ENCODE data around the gene FAM117A. TPM values are rescaled to one million over a fixed set of nuclear protein-coding genes. Genes with fewer than 3 reads are reported as not detected.

The FAM117A gene, protein sequence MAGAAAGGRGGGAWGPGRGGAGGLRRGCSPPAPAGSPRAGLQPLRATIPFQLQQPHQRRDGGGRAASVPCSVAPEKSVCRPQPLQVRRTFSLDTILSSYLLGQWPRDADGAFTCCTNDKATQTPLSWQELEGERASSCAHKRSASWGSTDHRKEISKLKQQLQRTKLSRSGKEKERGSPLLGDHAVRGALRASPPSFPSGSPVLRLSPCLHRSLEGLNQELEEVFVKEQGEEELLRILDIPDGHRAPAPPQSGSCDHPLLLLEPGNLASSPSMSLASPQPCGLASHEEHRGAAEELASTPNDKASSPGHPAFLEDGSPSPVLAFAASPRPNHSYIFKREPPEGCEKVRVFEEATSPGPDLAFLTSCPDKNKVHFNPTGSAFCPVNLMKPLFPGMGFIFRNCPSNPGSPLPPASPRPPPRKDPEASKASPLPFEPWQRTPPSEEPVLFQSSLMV
- total RNA-seq: 10 to 100 TPM; 15.1 to 15.5 TPM

DNA sequence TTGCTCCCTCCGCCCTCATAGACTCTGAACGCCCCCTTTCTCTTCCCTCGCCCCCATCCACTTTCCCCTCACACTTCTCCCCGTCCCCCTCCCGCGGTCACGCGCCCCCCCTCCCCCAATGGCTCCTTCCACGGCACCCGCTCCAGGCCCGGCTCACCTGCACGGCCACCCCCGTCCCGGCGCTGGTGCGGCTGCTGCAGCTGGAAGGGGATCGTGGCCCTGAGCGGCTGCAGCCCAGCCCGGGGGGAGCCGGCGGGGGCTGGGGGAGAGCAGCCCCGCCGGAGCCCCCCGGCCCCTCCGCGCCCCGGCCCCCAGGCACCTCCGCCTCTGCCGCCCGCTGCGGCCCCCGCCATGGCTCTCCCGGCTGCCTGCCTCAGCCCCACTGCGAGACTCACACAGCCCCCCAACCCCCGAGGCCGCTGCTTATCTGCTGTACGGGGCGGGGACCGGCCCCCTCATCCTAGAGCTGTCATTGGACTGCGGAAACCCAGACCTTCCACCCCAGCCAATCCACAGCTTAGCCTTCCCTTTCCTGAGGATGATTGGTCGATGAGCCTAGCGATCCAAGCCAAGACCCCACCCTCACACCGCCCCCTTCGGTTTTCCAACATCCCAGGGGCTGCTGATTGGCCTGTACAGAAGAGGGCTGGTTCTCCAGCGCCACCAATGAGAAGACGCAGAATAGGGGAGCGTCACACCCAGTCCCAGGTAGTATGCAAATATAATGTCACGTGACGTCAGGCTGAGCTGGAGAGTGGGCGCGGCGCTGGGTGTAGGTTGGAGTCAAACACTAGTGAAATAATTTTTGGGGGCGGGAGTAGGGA, at the start of gene FAM117A:
TSS of gene FAM117A (minus strand) at position 397 of the 824 bp plus-strand sequence. CDS start at position 353, 44 bp downstream.
- DNase-seq (ENCODE audit: low spot score): peak; percentile 99
- Histone ChIP-seq H3K4me1 (peaks cover 0 to 30% of the 10 kb centered on the region in 2 donors), H3K4me3 (peak within 1 kb of the TSS; percentile 68 to 98), H3K27ac (peak within 1 kb of the TSS; percentile 76 to 82), H3K9me3 (no peaks in the 10 kb centered on the region), H3K27me3 (no peaks in the 10 kb centered on the region), H3K36me3 (no peaks in the 10 kb centered on the region)
- TF ChIP-seq, protein P1, sequence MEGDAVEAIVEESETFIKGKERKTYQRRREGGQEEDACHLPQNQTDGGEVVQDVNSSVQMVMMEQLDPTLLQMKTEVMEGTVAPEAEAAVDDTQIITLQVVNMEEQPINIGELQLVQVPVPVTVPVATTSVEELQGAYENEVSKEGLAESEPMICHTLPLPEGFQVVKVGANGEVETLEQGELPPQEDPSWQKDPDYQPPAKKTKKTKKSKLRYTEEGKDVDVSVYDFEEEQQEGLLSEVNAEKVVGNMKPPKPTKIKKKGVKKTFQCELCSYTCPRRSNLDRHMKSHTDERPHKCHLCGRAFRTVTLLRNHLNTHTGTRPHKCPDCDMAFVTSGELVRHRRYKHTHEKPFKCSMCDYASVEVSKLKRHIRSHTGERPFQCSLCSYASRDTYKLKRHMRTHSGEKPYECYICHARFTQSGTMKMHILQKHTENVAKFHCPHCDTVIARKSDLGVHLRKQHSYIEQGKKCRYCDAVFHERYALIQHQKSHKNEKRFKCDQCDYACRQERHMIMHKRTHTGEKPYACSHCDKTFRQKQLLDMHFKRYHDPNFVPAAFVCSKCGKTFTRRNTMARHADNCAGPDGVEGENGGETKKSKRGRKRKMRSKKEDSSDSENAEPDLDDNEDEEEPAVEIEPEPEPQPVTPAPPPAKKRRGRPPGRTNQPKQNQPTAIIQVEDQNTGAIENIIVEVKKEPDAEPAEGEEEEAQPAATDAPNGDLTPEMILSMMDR (IDR thresholded peaks at IDR 0.05): no peak

DNA sequence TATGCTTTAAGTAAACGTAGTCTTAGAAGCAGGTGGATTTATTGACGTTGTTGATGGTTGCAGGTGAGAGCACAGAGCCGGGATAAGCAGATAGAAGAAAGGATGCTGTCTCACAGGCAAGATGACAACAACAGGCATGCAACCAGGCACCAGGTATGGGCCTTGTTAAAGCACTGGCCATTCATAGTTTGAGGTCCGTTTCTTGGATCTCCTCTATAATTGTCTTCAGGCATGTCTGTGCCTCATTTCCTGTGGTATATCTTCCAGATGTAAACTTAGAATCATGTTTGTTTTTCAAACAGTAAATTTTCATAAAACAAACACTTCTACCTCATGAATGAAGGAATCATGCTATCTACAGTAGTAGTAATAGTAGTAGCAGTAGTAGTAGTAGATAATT, 45.1 kb upstream of the FAM117A start:
- H3K36me3 ChIP-seq: peaks cover 73% of the 10 kb centered on the region
- TF ChIP-seq, protein P1 (IDR thresholded peaks at IDR 0.05): no peak
- no peaks in the 10 kb centered on the region for H3K27me3 ChIP-seq
- H3K9me3 ChIP-seq: no peaks in the 10 kb centered on the region
- DNase-seq (ENCODE audit: low spot score): no peak
- no peaks in the 10 kb centered on the region for H3K4me1 ChIP-seq
- no peak overlapping the region for H3K4me3 ChIP-seq
- no peak overlapping the region for H3K27ac ChIP-seq

DNA sequence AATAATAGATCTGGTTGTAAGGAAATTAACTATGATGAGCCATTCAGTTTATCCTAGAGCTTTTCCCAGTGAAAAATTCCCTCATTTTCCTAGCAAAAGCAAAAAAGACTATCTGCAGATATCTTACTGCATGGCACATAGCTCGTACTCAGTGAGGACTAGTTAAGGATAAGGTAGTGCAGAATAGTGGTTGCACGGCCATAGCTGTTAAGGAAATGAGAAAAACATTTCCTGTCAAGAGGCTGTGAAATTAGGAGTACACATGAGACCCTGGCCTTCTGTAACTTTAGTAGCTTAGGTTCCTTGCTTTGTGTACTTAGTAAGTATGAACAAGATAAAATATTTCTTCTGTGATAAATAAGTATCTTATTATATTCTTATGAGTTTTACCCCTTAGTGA, 34.8 kb upstream of the FAM117A start:
- Histone ChIP-seq H3K9me3 (no peaks in the 10 kb centered on the region), H3K4me1 (peaks cover 0 to 14% of the 10 kb centered on the region in 2 donors), H3K4me3 (no peak overlapping the region), H3K36me3 (peaks cover 57% of the 10 kb centered on the region), H3K27me3 (no peaks in the 10 kb centered on the region), H3K27ac (peak overlapping the region; percentile 20 to 46)
- TF ChIP-seq, protein P1 (IDR thresholded peaks at IDR 0.05): no peak
- no peak for DNase-seq (ENCODE audit: low spot score)

DNA sequence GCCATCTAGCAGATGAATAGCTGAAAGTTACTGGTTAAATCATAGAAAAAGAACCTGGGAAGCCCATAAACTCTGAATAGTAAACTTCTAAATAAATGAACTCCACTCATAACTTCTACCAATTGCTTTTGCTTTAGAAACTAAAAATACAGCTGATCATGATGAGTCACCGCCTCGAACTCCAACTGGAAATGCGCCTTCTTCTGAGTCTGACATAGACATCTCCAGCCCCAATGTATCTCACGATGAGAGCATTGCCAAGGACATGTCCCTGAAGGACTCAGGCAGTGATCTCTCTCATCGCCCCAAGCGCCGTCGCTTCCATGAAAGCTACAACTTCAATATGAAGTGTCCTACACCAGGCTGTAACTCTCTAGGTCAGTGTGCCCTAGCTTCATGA, 34.3 kb upstream of the FAM117A start:
- Histone ChIP-seq H3K4me3 (no peak overlapping the region), H3K27ac (peak overlapping the region; percentile 20 to 46), H3K27me3 (no peaks in the 10 kb centered on the region), H3K36me3 (peaks cover 59% of the 10 kb centered on the region), H3K4me1 (peaks cover 0 to 14% of the 10 kb centered on the region in 2 donors), H3K9me3 (no peaks in the 10 kb centered on the region)
- TF ChIP-seq, protein P1 (IDR thresholded peaks at IDR 0.05): no peak
- DNase-seq (ENCODE audit: low spot score): no peak

DNA sequence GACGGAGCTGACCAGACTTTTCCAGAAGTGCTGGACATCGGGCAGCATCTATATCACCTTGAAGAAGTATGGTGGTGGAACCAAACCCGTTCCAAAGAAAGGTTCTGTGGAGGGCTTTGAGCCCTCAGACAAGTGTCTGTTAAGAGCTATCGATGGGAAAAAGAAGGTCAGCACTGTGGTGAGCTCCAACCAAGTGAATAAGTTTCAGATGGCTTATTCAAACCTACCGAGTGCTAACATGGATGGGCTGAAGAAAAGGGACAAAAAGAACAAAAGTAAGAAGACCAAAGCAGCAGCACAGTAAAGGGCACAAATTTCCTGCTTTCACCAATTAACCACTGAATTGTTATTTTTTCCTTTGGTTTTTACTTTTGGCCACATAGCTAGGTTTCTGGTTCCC, 31.4 kb upstream of the FAM117A start:
- no peaks in the 10 kb centered on the region for H3K9me3 ChIP-seq
- H3K27me3 ChIP-seq: no peaks in the 10 kb centered on the region
- no peak overlapping the region for H3K4me3 ChIP-seq
- peaks cover 61% of the 10 kb centered on the region for H3K36me3 ChIP-seq
- TF ChIP-seq, protein P1 (IDR thresholded peaks at IDR 0.05): no peak
- no peak overlapping the region for H3K27ac ChIP-seq
- DNase-seq (ENCODE audit: low spot score): no peak
- peaks cover 0 to 20% of the 10 kb centered on the region in 2 donors for H3K4me1 ChIP-seq
